Measurements from ENCODE around the gene LPP. TPM values are rescaled to one million over a fixed set of nuclear protein-coding genes. Genes with fewer than 3 reads are reported as not detected.

Gene LPP
- total and polyA plus RNA-seq, 2 of the 13 experiments (the other 11 are each of a cell fraction or from before 2014, with no cell fraction given), result 19.2 to 29.9 TPM

DNA sequence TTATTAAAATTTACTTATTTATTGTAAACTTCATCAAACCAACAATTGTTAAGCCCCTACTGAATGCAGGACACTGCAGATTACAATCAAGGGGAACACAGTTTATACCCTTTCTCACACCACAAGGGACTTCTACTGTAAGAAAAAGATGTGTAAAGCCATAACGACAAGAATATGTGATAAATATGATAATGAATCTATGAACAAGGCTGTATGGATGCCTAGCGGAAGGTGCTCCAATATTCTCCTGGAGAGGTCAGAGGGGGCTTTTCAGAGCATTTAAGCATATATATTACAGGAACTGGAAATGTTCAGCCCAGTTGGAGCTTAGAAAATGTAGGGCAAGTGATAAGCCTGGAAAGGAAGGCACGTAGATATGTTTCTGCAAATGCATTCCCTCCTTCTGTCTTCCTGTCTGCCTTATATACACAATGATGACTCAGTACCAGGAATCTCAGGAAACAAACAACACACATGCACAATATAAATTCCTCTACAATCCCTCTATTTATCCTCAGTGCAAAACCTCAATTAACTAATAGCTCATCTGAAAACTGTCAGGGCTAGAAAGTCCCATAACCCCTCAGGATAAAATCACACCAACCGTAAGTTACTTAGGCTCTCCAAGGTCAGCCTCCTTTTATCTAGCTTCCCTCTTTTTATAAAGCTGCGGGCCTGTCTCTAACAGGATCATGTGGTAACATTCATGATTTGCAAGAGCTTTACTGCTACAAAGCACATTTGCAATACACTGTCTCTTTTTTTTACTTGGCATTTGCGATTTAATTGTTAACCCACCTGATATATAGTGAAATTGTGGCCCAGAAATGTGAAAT lies 393.1 kb downstream of the LPP start (continued):
- TF ChIP-seq, protein P1, sequence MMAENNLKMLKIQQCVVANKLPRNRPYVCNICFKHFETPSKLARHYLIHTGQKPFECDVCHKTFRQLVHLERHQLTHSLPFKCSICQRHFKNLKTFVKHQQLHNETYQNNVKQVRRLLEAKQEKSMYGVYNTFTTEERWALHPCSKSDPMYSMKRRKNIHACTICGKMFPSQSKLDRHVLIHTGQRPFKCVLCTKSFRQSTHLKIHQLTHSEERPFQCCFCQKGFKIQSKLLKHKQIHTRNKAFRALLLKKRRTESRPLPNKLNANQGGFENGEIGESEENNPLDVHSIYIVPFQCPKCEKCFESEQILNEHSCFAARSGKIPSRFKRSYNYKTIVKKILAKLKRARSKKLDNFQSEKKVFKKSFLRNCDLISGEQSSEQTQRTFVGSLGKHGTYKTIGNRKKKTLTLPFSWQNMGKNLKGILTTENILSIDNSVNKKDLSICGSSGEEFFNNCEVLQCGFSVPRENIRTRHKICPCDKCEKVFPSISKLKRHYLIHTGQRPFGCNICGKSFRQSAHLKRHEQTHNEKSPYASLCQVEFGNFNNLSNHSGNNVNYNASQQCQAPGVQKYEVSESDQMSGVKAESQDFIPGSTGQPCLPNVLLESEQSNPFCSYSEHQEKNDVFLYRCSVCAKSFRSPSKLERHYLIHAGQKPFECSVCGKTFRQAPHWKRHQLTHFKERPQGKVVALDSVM (CRISPR knock-in tag; IDR thresholded peaks at IDR 0.05), result no peak
- TF ChIP-seq, protein P2, sequence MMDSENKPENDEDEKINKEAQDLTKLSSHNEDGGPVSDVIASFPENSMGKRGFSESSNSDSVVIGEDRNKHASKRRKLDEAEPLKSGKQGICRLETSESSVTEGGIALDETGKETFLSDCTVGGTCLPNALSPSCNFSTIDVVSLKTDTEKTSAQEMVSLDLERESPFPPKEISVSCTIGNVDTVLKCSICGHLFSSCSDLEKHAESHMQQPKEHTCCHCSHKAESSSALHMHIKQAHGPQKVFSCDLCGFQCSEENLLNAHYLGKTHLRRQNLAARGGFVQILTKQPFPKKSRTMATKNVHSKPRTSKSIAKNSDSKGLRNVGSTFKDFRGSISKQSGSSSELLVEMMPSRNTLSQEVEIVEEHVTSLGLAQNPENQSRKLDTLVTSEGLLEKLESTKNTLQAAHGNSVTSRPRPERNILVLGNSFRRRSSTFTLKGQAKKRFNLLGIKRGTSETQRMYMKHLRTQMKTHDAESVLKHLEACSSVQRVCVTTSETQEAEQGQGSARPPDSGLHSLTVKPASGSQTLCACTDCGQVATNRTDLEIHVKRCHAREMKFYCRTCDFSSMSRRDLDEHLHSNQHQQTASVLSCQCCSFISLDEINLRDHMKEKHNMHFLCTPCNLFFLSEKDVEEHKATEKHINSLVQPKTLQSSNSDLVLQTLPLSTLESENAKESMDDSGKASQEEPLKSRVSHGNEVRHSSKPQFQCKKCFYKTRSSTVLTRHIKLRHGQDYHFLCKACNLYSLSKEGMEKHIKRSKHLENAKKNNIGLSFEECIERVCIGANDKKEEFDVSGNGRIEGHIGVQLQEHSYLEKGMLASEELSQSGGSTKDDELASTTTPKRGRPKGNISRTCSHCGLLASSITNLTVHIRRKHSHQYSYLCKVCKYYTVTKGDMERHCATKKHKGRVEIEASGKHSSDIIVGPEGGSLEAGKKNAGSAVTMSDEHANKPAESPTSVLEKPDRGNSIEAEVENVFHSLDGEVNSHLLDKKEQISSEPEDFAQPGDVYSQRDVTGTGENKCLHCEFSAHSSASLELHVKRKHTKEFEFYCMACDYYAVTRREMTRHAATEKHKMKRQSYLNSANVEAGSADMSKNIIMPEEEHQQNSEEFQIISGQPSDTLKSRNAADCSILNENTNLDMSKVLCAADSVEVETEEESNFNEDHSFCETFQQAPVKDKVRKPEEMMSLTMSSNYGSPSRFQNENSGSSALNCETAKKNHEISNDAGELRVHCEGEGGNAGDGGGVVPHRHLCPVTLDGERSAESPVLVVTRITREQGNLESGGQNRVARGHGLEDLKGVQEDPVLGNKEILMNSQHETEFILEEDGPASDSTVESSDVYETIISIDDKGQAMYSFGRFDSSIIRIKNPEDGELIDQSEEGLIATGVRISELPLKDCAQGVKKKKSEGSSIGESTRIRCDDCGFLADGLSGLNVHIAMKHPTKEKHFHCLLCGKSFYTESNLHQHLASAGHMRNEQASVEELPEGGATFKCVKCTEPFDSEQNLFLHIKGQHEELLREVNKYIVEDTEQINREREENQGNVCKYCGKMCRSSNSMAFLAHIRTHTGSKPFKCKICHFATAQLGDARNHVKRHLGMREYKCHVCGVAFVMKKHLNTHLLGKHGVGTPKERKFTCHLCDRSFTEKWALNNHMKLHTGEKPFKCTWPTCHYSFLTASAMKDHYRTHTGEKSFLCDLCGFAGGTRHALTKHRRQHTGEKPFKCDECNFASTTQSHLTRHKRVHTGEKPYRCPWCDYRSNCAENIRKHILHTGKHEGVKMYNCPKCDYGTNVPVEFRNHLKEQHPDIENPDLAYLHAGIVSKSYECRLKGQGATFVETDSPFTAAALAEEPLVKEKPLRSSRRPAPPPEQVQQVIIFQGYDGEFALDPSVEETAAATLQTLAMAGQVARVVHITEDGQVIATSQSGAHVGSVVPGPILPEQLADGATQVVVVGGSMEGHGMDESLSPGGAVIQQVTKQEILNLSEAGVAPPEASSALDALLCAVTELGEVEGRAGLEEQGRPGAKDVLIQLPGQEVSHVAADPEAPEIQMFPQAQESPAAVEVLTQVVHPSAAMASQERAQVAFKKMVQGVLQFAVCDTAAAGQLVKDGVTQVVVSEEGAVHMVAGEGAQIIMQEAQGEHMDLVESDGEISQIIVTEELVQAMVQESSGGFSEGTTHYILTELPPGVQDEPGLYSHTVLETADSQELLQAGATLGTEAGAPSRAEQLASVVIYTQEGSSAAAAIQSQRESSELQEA (CRISPR knock-in tag; IDR thresholded peaks at IDR 0.05; ENCODE audit: not compliant biosample characterization), result no peak
- TF ChIP-seq MED1 (CRISPR knock-in tag; IDR thresholded peaks at IDR 0.05) (peak; percentile 94), ZNF44 (CRISPR knock-in tag; IDR thresholded peaks at IDR 0.05) (no peak), HOXA3 (CRISPR knock-in tag; IDR thresholded peaks at IDR 0.05) (no peak), NR1H2 (CRISPR knock-in tag; IDR thresholded peaks at IDR 0.05; ENCODE audit: borderline replicate concordance, low read depth) (no peak), RAD21 (CRISPR knock-in tag; IDR thresholded peaks at IDR 0.05) (no peak), ERF (CRISPR knock-in tag; IDR thresholded peaks at IDR 0.05) (no peak; the same call in 1 of the 2 replicates), ZBTB7B (CRISPR knock-in tag; IDR thresholded peaks at IDR 0.05) (no peak), CEBPG (CRISPR knock-in tag; IDR thresholded peaks at IDR 0.05) (peak; percentile 31; the same call in 1 of the 2 replicates), ZNF607 (CRISPR knock-in tag; IDR thresholded peaks at IDR 0.05; ENCODE audit: borderline replicate concordance) (no peak), BHLHE40 (IDR thresholded peaks at IDR 0.05; ENCODE audit: low read length) (no peak), KDM3A (CRISPR knock-in tag; IDR thresholded peaks at IDR 0.05; ENCODE audit: low read depth) (no peak), YEATS2 (CRISPR knock-in tag; IDR thresholded peaks at IDR 0.05; ENCODE audit: borderline replicate concordance) (no peak; the same call in 1 of the 2 replicates), ONECUT2 (CRISPR knock-in tag; IDR thresholded peaks at IDR 0.05) (no peak)
- TF ChIP-seq, protein P3, sequence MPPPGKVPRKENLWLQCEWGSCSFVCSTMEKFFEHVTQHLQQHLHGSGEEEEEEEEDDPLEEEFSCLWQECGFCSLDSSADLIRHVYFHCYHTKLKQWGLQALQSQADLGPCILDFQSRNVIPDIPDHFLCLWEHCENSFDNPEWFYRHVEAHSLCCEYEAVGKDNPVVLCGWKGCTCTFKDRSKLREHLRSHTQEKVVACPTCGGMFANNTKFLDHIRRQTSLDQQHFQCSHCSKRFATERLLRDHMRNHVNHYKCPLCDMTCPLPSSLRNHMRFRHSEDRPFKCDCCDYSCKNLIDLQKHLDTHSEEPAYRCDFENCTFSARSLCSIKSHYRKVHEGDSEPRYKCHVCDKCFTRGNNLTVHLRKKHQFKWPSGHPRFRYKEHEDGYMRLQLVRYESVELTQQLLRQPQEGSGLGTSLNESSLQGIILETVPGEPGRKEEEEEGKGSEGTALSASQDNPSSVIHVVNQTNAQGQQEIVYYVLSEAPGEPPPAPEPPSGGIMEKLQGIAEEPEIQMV (CRISPR knock-in tag; IDR thresholded peaks at IDR 0.05; ENCODE audit: low read depth), result no peak
- TF ChIP-seq, protein P4, sequence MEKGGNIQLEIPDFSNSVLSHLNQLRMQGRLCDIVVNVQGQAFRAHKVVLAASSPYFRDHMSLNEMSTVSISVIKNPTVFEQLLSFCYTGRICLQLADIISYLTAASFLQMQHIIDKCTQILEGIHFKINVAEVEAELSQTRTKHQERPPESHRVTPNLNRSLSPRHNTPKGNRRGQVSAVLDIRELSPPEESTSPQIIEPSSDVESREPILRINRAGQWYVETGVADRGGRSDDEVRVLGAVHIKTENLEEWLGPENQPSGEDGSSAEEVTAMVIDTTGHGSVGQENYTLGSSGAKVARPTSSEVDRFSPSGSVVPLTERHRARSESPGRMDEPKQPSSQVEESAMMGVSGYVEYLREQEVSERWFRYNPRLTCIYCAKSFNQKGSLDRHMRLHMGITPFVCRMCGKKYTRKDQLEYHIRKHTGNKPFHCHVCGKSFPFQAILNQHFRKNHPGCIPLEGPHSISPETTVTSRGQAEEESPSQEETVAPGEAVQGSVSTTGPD (CRISPR knock-in tag; IDR thresholded peaks at IDR 0.05), result no peak
